K562 (cell line): ENCODE measurements around the gene MYBPC3.

ENCODE experiments used
- HNRNPL ChIP-seq: fragments of 200-400 bp; formaldehyde crosslinking; IDR thresholded peaks from 2 replicates; pipeline ENCODE4 v1.6.1; 2017; ENCODE audit warnings: low read depth, mild to moderate bottlenecking, low read length
- NFIC ChIP-seq: fragments of 450-650 bp; IDR thresholded peaks from 2 replicates; pipeline ENCODE4 v1.6.1; 2017; ENCODE audit warnings: mild to moderate bottlenecking, inconsistent platforms
- PHB ChIP-seq: fragments of 250-450 bp; sonication (Bioruptor Pico); IDR thresholded peaks from 2 replicates; pipeline ENCODE4 v1.5.0; 2021
- SMC3 ChIP-seq: conservative IDR thresholded peaks from 2 replicates; pipeline ENCODE4 v1.6.1; 2011; ENCODE audit warnings: low read depth, low read length, improper control_type of control experiment; ENCODE audit not compliant: insufficient read depth
- TBL1XR1 ChIP-seq, 2 experiments: IDR thresholded peaks; 2 replicates each; pipeline ENCODE4 v1.6.1; 2012; ENCODE audit warnings: improper control_type of control experiment in 2 of 2, low read length in 2 of 2, mild to moderate bottlenecking in 1 of 2
- ZNF707 ChIP-seq: fragments of 250-450 bp; sonication (Bioruptor Pico); conservative IDR thresholded peaks from 2 replicates; pipeline ENCODE4 v1.8.0; 2022; ENCODE audit warnings: inconsistent platforms, mild to moderate bottlenecking, moderate library complexity
- TF ChIP-seq, protein P1 (sequence below), 3 experiments: IDR thresholded peaks in 2 of 3; conservative IDR thresholded peaks in 1 of 3; 2 replicates each; pipeline ENCODE4 v1.5.1; 2011 to 2012; ENCODE audit warnings: low read length in 3 of 3, mild to moderate bottlenecking in 3 of 3, control low read depth in 2 of 3, improper control_type of control experiment in 1 of 3, inconsistent platforms in 1 of 3, low read depth in 1 of 3, mixed read lengths in 1 of 3, moderate library complexity in 1 of 3; ENCODE audit not compliant: insufficient read depth in 2 of 3
- TF ChIP-seq, protein P2 (sequence below): sonication (generic); formaldehyde crosslinking; IDR thresholded peaks from 2 replicates; pipeline ENCODE4 v1.9.0; 2022; ENCODE audit warnings: mild to moderate bottlenecking, missing genetic modification reagents

DNA sequence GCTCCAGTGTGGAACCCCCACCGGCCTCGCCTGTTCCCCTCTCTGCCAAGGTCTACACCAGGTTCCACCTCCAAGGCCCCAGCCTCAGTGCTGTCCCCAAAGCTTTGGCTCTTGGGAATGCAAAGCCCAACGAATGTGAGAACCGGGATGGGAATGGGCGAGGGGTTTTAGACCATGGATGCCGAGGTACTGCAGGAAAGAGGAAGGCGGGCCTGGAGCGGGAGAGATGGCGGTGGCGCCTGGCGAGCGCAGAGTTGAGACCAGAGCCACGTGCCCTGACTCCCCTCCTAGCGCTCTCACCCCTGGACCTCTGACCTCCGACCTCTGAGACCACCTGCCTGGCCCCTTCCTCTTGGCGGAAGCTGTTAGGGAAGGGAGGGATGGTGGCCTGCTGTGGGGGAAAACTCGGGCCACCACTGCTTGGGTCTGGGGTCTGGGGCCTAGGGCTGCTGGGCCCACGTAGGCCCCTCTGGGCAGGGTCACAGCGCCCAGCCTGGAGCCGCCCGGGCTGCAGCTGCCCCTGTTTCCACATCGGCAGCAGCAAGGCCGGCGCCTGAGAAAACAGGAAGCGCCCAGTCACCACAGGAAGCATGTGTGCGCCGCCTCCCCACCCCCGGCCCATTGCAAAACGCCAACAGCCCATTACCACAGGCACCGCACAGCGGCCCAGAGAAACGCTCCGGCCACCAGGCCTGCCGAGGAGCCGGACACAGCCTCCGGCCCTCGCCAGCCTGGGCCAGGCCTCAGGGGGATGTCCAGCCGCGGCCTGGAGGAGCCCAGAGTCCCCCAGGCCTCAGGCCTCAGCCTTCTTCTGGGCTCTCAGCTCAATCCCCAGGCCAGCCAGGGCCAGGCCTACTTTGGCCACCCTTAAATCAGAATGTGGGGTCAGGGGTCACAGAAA lies 42.1 kb upstream of the MYBPC3 start:
- TF ChIP-seq PHB (CRISPR knock-in tag) (no peak), ZNF707 (no peak), TBL1XR1 (IDR thresholded peaks at IDR 0.05; ENCODE audit: low read length in 2 of 2) (no peak), HNRNPL (0 out of 2 replicates have a peak, but pooled peaks have one; percentile 37), NFIC (no peak), SMC3 (no peak)
- TF ChIP-seq, protein P1, sequence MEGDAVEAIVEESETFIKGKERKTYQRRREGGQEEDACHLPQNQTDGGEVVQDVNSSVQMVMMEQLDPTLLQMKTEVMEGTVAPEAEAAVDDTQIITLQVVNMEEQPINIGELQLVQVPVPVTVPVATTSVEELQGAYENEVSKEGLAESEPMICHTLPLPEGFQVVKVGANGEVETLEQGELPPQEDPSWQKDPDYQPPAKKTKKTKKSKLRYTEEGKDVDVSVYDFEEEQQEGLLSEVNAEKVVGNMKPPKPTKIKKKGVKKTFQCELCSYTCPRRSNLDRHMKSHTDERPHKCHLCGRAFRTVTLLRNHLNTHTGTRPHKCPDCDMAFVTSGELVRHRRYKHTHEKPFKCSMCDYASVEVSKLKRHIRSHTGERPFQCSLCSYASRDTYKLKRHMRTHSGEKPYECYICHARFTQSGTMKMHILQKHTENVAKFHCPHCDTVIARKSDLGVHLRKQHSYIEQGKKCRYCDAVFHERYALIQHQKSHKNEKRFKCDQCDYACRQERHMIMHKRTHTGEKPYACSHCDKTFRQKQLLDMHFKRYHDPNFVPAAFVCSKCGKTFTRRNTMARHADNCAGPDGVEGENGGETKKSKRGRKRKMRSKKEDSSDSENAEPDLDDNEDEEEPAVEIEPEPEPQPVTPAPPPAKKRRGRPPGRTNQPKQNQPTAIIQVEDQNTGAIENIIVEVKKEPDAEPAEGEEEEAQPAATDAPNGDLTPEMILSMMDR (IDR thresholded peaks at IDR 0.05 in 2 of 3, conservative IDR thresholded peaks at IDR 0.05 in 1 of 3; ENCODE audit: insufficient read depth in 2 of 3, low read depth in 1 of 3, low read length in 3 of 3): no peak
- TF ChIP-seq, protein P2, sequence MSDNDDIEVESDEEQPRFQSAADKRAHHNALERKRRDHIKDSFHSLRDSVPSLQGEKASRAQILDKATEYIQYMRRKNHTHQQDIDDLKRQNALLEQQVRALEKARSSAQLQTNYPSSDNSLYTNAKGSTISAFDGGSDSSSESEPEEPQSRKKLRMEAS (CRISPR knock-in tag): peak; percentile 72
